ENCODE results near the gene TGM5.
"Not testable (repeated sequence)": the region's sequence is repeated elsewhere in the genome, so short reads cannot be mapped to it uniquely, and the experiment has no call there.

The TGM5 gene, protein sequence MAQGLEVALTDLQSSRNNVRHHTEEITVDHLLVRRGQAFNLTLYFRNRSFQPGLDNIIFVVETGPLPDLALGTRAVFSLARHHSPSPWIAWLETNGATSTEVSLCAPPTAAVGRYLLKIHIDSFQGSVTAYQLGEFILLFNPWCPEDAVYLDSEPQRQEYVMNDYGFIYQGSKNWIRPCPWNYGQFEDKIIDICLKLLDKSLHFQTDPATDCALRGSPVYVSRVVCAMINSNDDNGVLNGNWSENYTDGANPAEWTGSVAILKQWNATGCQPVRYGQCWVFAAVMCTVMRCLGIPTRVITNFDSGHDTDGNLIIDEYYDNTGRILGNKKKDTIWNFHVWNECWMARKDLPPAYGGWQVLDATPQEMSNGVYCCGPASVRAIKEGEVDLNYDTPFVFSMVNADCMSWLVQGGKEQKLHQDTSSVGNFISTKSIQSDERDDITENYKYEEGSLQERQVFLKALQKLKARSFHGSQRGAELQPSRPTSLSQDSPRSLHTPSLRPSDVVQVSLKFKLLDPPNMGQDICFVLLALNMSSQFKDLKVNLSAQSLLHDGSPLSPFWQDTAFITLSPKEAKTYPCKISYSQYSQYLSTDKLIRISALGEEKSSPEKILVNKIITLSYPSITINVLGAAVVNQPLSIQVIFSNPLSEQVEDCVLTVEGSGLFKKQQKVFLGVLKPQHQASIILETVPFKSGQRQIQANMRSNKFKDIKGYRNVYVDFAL

DNA sequence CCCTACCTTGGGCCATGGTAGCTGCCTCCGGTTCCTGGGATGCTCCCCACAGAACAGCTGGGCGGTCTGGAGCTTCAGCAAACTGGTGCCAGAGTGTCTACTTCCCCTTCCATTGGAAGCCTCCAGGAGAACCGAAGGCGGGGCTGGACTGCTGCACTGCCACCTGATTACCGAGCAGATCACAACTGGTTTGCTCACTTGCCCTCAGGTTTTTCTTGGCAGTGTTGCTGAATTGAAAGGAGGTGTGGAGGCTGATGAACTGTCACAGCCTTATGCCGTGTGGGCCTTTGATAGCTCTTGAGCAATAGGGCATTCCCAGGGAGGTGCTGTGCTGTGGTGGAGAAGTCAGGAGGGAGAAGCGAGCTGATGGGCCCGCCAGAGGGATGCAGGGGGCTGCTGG, at the start of gene TGM5:
Gene TGM5, minus strand, starts transcription at position 95 of the 400 bp plus-strand sequence. Its CDS starts 79 bp downstream, at position 16.
- DNase-seq, result no peak

DNA sequence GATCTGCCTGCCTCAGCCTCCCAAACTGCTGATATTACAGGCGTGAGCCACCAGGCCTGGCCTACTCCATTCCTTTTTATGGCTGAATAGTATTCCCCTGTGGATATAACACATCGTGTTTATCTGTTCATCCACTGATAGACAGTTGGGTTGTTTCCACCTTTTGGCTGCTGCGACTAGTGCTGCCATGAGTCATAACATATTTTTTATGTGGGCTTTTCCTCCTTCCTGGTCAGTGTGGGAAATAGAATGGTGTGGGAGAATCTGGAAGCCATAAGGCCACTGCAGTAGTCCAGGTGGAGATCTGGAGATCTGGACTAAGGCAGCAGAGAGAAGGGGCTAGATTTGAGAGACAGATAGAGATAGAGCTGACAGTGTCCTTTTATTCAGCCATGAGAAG, 47.4 kb upstream of the TGM5 start:
- peak; percentile 19 for DNase-seq

DNA sequence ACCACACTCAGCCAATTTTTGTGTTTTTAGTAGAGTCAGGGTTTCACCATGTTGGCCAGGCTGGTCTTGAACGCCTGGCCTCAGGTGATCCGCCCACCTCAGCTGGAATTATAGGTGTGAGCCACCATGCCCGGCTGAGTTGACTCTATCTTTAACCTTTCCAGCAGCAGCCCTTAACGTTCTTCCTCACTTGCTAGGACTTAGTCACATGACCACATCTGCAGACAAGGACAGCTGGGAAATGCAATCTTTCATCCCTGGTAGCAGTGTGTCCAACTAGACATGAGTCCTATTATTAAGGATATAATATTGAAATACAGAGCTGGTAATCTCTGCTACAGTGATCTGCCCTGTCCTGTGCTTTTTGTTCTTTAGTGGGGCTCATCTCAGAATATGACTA, 45.6 kb upstream of the TGM5 start:
- no peak for DNase-seq

DNA sequence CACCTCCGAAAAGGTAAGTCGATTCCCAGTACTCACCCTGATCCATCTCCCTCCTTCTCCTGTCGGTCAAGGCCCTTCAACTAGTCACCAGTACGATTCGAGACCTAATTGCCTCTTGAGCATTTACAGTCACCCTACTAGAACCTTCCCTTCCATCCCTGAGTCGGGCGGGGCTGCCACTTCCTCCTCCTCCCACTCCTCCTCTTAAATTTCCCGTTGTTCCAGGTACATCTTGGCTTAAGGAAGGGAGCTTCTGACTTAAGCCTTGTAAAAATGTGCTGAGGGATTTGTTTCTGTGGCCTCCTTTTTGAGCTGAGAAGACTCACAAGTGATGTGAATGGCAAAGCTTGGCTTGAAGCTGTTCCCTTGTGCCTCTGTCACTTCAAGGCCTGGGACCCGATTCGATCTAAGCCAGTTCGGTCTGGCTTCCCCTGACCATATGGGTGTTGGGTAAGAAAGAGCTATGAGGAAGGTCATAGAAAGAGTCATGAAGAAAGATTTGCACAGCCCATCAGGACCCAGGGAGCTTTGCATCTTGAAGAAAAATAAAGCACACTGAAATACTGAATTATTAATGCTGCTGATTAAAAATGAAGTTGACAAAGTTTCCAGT, 35.6 kb upstream of the TGM5 start, which contains the start of gene TGM7:
Gene TGM7, minus strand, starts transcription at position 51 of the 613 bp plus-strand sequence.
- DNase-seq, result no peak

DNA sequence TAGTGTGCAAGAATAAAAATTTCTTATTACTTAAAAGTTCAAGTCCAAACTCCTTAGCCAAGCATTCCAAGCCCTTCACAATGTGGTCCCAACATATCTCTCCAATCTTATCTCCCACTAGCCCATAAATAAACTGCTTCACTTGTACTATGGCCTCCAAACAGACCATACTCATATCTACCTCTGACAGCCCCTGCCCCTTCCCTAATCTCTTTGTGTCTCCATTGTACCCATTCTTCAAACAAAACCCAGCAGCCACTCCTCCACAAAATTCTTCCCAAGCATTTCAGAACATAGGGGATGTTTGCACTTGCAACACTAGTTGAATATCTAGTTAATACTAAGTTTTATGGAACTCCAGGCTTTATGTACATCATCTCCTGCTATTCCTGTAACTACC, 33.2 kb upstream of the TGM5 start:
- no peak for DNase-seq

DNA sequence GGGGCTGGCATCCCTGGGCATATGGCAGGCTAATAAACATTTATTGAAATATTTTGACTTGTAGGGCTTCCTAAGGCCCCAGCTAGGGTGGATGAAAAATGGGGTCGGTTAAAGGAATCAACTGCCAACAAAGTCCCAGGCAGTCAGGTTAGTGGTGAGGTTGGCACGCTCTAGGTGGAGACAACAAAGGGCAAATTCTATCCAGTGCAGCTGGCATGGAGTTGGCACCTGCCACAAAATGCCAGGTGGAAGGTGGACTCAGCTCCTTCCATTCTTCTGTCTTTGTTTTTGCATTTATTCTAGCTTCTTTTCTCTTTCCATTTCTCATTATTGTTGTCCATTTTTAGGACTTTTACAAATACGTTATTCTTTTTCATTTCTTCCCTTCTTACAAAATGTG, 32.7 kb upstream of the TGM5 start:
- DNase-seq, result no peak

DNA sequence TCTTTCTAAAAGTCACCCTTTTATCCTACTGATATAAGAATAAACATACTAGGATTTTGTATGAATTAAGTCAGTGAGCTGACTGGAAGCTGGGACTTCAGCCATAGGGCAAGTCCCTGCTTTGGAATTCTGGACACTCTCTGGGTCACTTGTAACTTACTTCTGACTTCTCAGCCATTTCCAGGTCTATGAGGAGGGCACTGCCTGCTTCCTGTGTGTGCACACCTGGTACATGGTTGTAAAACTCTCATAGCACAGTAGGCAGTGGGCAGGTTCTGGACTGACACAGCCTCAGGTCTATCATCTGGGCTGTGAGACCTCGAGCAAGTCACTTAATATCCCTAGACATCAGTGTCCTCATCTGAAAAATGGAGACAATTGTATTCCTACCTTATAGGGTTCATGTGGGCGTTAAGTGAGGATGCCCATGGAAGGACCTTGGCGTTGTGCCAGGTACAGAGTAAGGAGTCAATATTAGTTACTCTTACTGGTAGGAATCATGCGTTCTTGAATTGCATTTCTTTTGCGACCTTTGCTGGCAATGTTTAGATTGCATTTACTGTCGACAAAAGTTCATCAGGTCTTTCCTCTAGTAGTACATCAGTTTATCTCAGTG, 27.5 kb upstream of the TGM5 start:
- DNase-seq, result no peak

DNA sequence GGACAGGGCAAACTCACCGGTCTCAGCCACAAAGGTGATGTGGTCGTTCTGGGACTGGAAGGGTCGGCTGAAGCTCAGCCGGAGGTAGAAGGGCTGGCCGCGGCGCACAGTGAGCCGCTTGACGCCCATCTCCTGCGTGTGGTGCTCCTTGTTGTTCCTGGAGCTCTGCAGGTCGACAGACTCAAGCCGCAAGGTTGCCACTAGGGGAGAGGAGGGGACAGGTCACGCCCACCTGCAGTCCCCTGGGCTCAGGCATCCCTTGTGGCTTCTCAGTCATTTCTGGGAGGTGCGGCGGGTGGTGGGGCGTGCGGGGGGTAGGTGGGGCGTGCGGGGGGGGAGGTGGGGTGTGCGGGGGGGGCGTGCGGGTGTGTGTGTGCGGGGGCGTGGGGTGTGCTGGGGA, 26.7 kb upstream of the TGM5 start:
- no peak for DNase-seq

DNA sequence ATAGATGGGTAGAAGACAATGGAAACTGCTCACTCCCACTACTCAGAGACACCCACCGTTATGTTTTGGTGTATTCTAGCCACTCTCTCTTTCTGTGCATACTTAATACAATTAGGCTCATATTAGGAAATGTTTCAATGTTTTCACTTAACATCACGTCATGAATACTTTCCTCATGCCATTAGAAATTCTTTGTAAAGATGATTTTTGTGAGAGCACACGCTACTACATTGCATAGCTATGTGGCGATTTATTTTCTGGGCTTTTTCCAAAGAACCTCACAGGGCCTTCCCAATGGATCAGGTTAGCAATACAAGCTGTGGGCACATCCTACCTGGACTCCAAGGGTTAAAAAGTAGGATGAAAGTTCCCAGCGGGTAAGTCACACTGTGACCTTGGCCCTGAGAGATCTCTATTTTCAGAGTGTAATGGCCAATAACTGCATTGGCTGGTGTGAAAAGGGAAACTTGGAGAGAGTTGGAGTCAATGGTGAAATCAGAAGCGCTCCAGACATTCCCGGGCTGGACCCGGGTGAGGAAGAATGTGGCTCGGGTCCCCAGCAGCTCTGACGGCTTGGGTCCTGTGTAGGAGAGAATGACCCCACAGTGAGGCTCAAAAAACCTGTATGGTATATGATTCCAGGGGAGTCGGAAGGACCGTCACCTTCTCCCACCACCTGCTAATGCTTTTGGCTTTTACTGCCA, 25.8 kb upstream of the TGM5 start:
- peak; percentile 79 for DNase-seq

DNA sequence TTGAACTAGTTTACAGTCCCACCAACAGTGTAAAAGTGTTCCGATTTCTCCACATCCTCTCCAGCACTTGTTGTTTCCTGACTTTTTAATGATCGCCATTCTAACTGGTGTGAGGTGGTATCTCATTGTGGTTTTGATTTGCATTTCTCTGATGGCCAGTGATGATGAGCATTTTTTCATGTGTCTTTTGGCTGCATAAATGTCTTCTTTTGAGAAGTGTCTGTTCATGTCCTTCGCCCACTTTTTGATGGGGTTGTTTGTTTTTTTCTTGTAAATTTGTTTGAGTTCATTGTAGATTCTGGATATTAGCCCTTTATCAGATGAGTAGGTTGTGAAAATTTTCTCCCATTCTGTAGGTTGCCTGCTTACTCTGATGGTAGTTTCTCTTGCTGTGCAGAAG, 22.9 kb upstream of the TGM5 start:
- DNase-seq, result not testable (repeated sequence)

DNA sequence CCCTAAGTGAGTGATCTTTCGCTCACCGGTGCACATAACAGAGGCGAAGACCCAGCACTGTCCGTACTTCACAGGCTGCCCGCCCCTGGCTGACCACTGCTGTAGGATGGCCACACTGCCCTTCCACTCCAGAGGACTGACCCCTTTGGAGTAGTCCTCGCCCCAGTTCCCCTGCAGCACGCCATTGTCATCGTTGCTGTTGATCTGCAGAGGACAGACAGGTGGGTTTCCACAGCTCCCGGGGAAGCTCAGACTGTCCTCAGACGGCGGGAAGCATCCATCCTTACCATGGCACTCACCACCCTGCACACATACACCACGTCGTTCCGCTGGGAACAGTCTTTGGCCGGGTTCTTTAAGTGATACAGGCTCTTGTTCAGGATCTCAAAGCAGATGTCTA, 20.5 kb upstream of the TGM5 start:
- no peak for DNase-seq

DNA sequence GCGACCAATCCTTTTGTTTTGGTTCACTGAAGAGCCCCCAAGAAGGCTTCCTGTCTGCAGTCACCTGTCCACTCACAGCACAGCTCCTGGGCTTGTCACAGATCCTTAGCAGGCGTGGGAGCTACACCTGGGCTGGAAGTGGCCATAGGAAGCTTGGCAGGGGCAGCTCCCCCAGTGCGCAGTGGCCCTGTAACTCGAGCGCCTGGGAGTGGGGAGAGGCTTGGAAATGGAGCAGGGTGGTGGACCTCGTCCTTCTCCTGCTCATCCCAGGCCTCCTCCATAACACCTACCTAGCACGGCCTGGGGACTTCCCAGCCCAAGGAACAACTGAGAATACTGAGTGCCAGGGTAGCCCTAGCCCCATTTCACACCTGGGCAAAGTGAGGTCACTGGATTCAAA, 19.3 kb upstream of the TGM5 start:
- DNase-seq, result no peak

DNA sequence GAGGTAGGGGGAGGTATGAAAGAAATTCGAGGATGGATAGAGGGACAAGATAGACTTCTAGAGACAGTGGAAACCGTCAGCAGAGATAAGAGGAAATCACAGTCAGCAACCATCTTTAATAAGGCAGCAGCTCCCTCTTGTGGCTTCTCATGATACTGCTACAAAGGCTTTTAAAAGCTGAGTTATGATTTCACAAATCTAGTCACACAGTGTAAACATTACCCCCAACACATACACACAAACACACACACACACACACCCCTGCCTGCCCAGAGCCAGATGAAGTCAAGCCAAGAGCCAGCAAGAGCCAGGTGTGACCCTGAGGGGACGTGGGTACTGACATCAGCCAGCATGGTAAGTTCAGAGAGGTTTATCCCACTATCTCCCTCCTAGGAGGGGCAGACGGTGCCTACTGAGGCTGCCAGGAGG, 18.9 kb upstream of the TGM5 start:
- peak; percentile 69 for DNase-seq

DNA sequence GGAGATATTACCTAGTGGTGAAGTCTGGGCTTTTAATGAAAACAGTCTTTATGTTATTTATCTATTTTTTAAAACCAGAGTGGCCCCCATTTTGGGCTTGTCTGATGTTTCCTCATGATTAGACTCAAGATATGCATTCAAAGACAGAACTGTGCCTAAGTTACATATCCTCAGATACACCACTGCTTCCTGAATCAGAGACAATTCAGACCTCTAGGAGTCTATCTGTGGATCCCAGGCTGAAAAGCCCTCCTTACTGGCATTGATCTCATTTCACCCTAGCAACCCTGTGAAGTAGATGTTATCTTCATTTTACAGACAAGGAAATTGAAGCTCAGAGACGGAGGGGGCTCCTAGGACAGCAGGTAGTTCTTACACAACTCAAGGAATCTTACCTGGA, 16.8 kb upstream of the TGM5 start:
- DNase-seq, result no peak

DNA sequence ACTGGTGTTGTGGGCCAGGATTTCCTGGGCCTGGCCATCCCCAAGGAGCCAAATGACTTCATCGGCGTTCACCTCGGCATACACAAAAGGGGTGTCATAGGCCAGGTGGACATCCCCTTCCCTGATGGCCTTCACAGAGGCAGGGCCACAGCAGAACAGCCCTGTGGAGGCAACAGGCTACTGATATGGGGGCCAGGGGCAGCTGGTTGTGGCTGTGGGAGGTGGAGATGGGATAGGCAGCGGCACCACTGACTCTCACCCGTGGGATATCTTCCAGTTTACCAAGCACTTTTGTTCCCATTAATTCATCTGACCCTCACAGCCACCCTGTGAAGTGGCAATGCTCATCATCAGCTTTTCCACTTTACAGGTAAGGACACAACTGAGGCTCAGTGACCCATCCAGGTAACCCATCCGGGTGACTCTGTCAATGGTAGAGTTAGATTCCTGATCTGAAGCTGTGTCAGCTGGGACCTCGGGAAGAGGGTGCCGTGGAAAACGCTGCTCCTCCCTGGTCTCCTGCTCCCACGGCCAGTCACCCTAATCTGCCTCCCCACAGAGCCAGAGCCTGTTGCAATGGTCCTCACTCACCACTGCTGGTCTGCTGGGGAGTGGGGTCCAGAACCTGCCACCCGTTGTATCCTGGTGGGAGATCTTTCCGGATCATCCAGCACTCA, 15.3 kb upstream of the TGM5 start:
- DNase-seq, result no peak

DNA sequence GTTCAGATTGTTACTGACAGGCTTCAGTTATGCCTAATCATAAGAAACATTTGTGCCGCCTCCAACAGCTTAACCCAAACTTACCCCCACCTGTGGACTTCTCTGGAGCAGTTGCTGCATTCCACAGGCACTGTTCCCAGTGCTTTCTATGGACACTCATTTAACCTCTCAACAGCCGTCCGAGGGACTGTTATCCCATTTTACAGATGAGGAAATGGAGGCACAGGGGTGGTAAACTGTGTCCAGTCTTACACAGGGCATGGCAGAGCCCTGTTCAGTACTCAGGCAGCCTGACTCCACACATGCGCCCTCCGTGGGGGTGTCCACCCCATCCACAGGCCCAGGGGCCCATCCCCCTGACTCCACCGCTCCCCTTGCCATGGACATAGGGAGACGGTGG, 14.3 kb upstream of the TGM5 start:
- DNase-seq, result no peak

DNA sequence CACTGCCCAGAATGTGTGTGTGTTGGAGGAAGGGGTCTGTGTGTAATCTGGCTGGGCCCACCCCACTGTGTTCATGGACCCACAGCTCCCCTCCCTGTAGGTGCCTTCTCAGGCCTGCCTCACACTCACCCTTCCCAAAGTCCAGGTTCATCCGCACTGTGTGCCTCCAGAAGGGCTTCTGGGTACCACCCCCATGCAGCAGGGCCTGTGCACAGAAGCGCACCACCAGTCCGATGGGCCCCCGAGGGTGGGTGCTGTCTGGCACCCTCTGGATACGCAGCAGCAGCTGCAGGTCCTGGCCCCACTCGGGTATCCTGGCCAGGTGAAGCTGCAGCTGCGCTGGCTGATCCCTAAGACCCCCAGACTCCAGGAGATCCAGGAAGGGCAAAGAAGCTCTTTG, 12.8 kb upstream of the TGM5 start:
- DNase-seq, result no peak

DNA sequence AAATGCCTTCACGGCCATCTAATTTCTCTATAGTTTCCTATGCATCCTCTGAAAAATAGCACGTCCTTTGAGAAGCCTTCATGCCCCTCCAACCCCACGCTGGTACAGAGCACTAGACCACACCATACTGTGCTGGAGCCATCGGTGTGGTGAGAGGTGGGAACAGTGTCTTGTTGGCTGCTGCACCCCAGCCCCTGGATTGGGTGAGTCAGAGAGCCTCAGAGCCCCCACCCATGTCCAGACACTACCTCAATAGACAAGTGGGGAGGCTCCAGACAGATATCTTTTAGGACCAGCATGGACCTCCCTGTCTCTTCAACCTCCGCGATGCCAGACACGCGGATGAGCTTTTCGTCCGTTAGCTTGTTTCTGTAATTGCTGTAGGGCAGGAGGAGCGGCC, 12.1 kb upstream of the TGM5 start:
- no peak for DNase-seq

DNA sequence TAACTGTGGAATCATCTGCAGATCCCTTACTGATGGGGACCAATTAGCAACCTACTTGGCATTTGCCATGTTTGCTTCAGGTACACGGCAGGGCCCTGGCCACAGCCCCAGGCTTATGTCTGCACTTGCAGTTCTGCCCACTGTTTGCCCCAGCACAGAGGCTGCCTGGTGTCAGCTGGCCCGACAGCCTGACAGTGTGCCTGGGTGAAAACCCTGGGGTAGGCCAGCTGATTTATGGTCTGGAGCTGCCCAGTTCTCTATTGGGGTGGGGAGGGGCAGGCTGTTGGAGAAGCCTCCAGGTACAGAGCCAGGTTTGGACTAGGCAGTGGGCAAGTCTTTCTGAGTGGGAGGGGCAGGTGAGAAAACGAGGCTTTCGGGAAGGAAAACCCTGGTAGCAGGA, 11.2 kb upstream of the TGM5 start:
- DNase-seq, result no peak

DNA sequence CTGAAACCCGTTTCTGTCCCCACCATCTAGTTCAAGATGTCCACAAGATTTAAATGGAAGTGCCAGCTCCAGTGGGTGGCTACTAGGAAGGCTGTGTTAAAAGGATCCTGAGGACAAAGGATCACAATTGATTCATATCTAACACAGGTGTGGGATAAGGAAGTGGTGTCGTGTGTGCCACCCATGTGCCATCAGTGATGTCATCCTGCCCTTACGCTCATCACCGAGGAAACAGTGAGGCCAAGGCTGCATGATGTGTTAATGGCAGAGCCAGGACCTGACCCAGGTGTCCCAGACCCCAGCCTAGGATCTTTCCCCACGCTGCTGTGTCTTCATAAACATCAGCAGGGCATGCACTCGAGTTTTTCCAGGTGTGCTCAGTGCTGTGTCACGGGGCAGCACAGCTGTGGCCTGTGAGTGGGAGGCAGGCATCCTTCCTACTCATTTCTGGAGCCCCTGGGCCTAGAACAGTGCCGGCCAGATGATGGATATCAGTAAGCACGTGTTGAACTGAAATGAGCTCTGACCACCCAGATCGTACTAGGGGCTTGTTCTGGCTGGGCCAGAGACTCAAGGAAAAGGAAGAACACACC, 10.6 kb upstream of the TGM5 start:
- no peak for DNase-seq

DNA sequence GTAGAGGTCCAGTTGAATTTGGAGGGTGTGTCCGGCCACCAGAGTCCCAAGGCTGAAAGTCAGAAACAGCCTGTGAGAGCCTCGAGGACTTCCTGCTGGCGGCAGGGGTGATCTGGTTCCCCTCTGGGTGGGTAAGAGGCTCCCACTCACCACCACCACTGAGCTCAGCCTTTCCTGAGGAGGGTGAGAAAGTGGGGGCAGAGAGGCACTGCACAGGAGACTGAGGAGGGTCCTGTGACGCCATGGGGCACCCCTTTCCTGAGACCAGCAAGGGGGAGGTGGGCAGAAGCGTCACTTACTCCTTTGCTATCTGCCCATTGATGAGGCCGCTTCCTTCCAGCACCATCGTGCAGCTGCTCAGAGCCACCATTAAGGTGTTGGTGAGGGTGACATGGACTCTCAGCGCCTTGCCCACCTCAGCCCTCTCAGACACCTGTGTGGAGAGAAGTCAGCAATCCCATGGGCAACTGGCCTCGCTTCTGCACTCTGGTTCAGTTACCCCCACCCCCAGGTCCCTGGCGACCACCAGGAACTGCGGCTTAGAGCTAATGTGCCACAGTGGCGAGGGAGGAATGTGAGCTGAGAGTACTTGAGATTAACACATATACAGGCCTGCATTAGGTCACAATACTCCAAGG, 10.0 kb upstream of the TGM5 start:
- no peak for DNase-seq
